Measurements from ENCODE around the gene DBNDD2.

Gene DBNDD2

DNA sequence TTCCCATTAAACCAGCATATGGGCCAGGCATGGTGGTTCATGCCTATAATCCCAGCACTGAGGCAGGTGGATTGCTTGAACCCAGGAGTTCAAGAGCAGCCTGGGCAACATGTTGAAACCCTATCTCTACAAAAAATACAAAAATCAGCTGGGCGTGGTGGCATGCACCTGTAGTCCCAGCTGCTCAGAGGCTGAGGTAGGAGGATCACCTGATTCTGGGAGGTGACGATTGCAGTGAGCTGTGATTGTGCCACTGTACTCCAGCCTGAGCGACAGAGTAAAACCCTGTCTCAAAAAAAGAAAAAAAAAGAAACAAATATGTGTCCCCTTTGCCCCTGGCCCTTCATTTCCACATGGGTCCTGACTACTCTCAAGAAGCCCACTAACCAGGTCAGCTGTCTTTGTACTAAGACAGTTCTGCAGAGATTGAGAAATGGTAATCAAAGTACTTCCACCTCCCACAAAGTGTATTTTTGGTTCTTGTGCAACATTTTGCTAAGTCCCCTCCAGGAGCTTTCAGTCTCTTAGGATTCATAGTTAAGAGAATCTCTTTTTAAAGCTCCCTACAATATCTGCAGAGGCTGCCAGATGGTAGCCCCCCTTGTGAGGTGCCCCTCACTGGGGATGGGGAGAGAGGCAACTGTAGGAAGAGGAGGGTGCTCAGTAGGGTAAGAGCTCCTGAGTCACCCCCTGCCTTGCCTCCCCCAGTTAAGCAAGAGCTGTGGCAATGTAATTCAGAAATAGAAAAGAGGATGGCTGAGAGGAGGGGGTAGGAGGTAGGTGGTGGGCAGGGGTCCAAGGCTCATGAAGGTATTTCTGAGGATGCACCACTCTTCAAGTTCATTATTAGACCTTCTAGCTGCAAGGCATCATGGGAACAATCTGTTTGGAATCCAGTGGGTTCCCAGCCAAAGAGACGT lies 44.9 kb downstream of the DBNDD2 start:
- H3K79me2 ChIP-seq (ENCODE audit: control insufficient read depth, low read length), result no peaks in the 10 kb centered on the region
- H3K4me3 ChIP-seq (ENCODE audit: low read length), result no peak overlapping the region
- no peaks in the 10 kb centered on the region for H3F3A ChIP-seq (ENCODE audit: control insufficient read depth, insufficient read depth)
- H3K36me3 ChIP-seq (ENCODE audit: control insufficient read depth, low read length), result no peaks in the 10 kb centered on the region
- H3K9me2 ChIP-seq (replicated peaks; ENCODE audit: control insufficient read depth, low read length), result no peaks in the 10 kb centered on the region
- no peaks in the 10 kb centered on the region for H4K20me1 ChIP-seq (ENCODE audit: control insufficient read depth, insufficient read depth, low read depth, low read length)
- no peak overlapping the region for H3K27ac ChIP-seq (ENCODE audit: low read depth, low read length)
- TF ChIP-seq, protein P1, sequence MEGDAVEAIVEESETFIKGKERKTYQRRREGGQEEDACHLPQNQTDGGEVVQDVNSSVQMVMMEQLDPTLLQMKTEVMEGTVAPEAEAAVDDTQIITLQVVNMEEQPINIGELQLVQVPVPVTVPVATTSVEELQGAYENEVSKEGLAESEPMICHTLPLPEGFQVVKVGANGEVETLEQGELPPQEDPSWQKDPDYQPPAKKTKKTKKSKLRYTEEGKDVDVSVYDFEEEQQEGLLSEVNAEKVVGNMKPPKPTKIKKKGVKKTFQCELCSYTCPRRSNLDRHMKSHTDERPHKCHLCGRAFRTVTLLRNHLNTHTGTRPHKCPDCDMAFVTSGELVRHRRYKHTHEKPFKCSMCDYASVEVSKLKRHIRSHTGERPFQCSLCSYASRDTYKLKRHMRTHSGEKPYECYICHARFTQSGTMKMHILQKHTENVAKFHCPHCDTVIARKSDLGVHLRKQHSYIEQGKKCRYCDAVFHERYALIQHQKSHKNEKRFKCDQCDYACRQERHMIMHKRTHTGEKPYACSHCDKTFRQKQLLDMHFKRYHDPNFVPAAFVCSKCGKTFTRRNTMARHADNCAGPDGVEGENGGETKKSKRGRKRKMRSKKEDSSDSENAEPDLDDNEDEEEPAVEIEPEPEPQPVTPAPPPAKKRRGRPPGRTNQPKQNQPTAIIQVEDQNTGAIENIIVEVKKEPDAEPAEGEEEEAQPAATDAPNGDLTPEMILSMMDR (IDR thresholded peaks at IDR 0.05; ENCODE audit: low read depth, low read length, poor library complexity, severe bottlenecking), result no peak
- no peak for TF ChIP-seq EZH2phosphoT487 (IDR thresholded peaks at IDR 0.05; ENCODE audit: borderline replicate concordance, low read length)
- no peaks in the 10 kb centered on the region for H3K9me3 ChIP-seq (ENCODE audit: control insufficient read depth, insufficient read depth, low read length)
- H3K27me3 ChIP-seq (ENCODE audit: control insufficient read depth, low read length), result no peaks in the 10 kb centered on the region
- H3K4me1 ChIP-seq (ENCODE audit: control insufficient read depth, low read length), result peaks cover 6% of the 10 kb centered on the region
- no peak overlapping the region for H3K4me2 ChIP-seq (ENCODE audit: low read length)

DNA sequence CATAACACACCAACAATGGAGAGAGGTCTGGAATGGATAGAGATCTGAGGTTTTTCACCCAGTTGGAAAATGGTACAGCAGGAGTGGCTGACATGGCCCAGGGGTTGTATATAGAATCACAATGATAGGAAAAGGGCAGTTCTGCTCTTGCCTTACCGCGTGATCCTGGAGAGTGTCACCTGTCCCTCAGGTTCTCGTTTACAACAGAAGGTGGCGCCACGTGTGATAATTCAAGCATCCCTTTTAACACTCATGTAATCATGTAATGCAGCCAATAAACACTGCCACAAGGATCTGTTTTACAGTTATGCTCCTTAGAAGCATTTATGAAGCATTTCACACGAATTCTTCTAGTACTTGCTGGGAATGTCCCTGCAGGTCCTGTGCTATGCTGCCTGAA lies 48.5 kb downstream of the DBNDD2 start:
- no peak for TF ChIP-seq EZH2phosphoT487 (IDR thresholded peaks at IDR 0.05; ENCODE audit: borderline replicate concordance, low read length)
- TF ChIP-seq, protein P1 (IDR thresholded peaks at IDR 0.05; ENCODE audit: low read depth, low read length, poor library complexity, severe bottlenecking), result peak; percentile 72
- Histone ChIP-seq H3K9me3 (ENCODE audit: control insufficient read depth, insufficient read depth, low read length) (no peaks in the 10 kb centered on the region), H3K79me2 (ENCODE audit: control insufficient read depth, low read length) (no peaks in the 10 kb centered on the region), H3K27me3 (ENCODE audit: control insufficient read depth, low read length) (peaks cover 8% of the 10 kb centered on the region; the same call in 1 of the 2 replicates), H3K9me2 (replicated peaks; ENCODE audit: control insufficient read depth, low read length) (no peaks in the 10 kb centered on the region), H4K20me1 (ENCODE audit: control insufficient read depth, insufficient read depth, low read depth, low read length) (no peaks in the 10 kb centered on the region), H3K4me2 (ENCODE audit: low read length) (no peak overlapping the region), H3K36me3 (ENCODE audit: control insufficient read depth, low read length) (no peaks in the 10 kb centered on the region), H3F3A (ENCODE audit: control insufficient read depth, insufficient read depth) (no peaks in the 10 kb centered on the region), H3K4me1 (ENCODE audit: control insufficient read depth, low read length) (peaks cover 6% of the 10 kb centered on the region), H3K4me3 (ENCODE audit: low read length) (no peak overlapping the region), H3K27ac (ENCODE audit: low read depth, low read length) (no peak overlapping the region)

DNA sequence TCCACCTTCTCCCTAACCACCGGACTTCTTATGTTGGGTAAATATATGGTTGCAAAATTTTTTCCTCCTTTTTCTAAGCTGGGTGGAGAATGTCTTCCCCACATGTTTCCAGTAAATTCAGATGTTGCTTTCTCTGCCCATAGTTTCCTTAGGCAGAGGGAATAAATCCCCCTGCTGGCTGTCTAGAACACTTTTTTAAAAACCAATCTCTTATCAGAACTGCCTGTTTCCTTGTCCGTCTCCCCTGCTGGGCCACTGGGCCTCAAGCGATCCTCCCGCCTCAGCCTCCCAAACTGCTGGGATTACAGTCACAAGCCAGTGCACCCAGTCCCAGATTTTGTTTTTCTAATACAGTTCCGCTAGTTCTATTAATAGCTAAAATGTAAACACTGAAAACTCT lies 51.5 kb downstream of the DBNDD2 start:
- Histone ChIP-seq H3K27ac (ENCODE audit: low read depth, low read length) (no peak overlapping the region), H3K36me3 (ENCODE audit: control insufficient read depth, low read length) (no peaks in the 10 kb centered on the region), H3K4me3 (ENCODE audit: low read length) (no peak overlapping the region), H3F3A (ENCODE audit: control insufficient read depth, insufficient read depth) (no peaks in the 10 kb centered on the region), H3K79me2 (ENCODE audit: control insufficient read depth, low read length) (no peaks in the 10 kb centered on the region), H3K9me3 (ENCODE audit: control insufficient read depth, insufficient read depth, low read length) (no peaks in the 10 kb centered on the region), H4K20me1 (ENCODE audit: control insufficient read depth, insufficient read depth, low read depth, low read length) (no peaks in the 10 kb centered on the region), H3K4me1 (ENCODE audit: control insufficient read depth, low read length) (no peaks in the 10 kb centered on the region), H3K4me2 (ENCODE audit: low read length) (no peak overlapping the region), H3K9me2 (replicated peaks; ENCODE audit: control insufficient read depth, low read length) (no peaks in the 10 kb centered on the region), H3K27me3 (ENCODE audit: control insufficient read depth, low read length) (peaks cover 33% of the 10 kb centered on the region)
- no peak for TF ChIP-seq EZH2phosphoT487 (IDR thresholded peaks at IDR 0.05; ENCODE audit: borderline replicate concordance, low read length)
- TF ChIP-seq, protein P1 (IDR thresholded peaks at IDR 0.05; ENCODE audit: low read depth, low read length, poor library complexity, severe bottlenecking), result peak; percentile 24

All from DOHH2 (cell line).